Measurements from ENCODE around the gene HDDC2. TPM values are rescaled to one million over a fixed set of nuclear protein-coding genes. Genes with fewer than 3 reads are reported as not detected.
A peak's percentile ranks its signal among the peaks of the same experiment; 100 is the strongest.

The HDDC2 gene
- total and polyA plus RNA-seq, 9 of the 15 experiments (the other 6 are each of a cell fraction or from before 2014, with no cell fraction given): 194 to 632 (median 294) TPM

GRCh38 chr6:125302840-125303511, 1.2 kb upstream of the HDDC2 start (continued):
- no peak for TF ChIP-seq MLX (CRISPR knock-in tag; conservative IDR thresholded peaks at IDR 0.05)
- no peak for TF ChIP-seq KLF6 (CRISPR knock-in tag; IDR thresholded peaks at IDR 0.05; ENCODE audit: borderline replicate concordance)
- TF ChIP-seq CBFA2T2 (conservative IDR thresholded peaks at IDR 0.05): peak; percentile 36
- TF ChIP-seq ATF3 (IDR thresholded peaks at IDR 0.05): peak; percentile 52; the same call in 1 of the 2 replicates
- TF ChIP-seq ATF3 (CRISPR knock-in tag; conservative IDR thresholded peaks at IDR 0.05): no peak
- peak; percentile 13; the same call in 1 of the 2 replicates for TF ChIP-seq KAT7 (CRISPR knock-in tag; IDR thresholded peaks at IDR 0.05; ENCODE audit: borderline replicate concordance)
- TF ChIP-seq ADNP (tag; IDR thresholded peaks at IDR 0.05): 0 out of 2 replicates have a peak, but pooled peaks have one; percentile 42
- TF ChIP-seq ZC3H4 (CRISPR knock-in tag; IDR thresholded peaks at IDR 0.05; ENCODE audit: borderline replicate concordance): no peak
- no peak for TF ChIP-seq TSHZ1 (CRISPR knock-in tag; IDR thresholded peaks at IDR 0.05)
- TF ChIP-seq MEF2D (tag; conservative IDR thresholded peaks at IDR 0.05; ENCODE audit: low read depth): no peak
- TF ChIP-seq SMARCE1 (IDR thresholded peaks at IDR 0.05): peak; percentile 79
- TF ChIP-seq ZNF24 (IDR thresholded peaks at IDR 0.05): no peak
- TF ChIP-seq RBBP5 (IDR thresholded peaks at IDR 0.05; ENCODE audit: borderline replicate concordance, insufficient read depth, low read length, poor library complexity, severe bottlenecking): no peak
- no peak for TF ChIP-seq ZC3H11A (IDR thresholded peaks at IDR 0.05; ENCODE audit: low read depth, low read length)
- TF ChIP-seq DPF2 (IDR thresholded peaks at IDR 0.05): peak; percentile 83
- no peak for TF ChIP-seq ZBTB34 (CRISPR knock-in tag; IDR thresholded peaks at IDR 0.05)
- TF ChIP-seq PRPF4 (IDR thresholded peaks at IDR 0.05; ENCODE audit: insufficient read depth, low read depth, low read length, poor library complexity, severe bottlenecking): no peak
